Astrocyte (in vitro differentiated cells and primary cell): ENCODE measurements around the gene ASCC3. TPM values are rescaled to one million over a fixed set of nuclear protein-coding genes. Genes with fewer than 3 reads are reported as not detected.
A peak's percentile ranks its signal among the peaks of the same experiment; 100 is the strongest.
"Not testable (repeated sequence)": the region's sequence is repeated elsewhere in the genome, so short reads cannot be mapped to it uniquely, and the experiment has no call there.

Experiments
- DNase-seq: peaks from one replicate; pipeline ENCODE4 v3.0.0-alpha.2; 2010; ENCODE audit warnings: low read depth
- FAIRE-seq: peaks from 2 replicates; lab custom pipeline; 2011; peaks lifted over from hg19 to GRCh38; lab: Jason Lieb, UNC
- H2AFZ ChIP-seq: 2 replicates; pipeline ENCODE4 v1.6.0; 2012; ENCODE audit warnings: low read depth, low read length, inconsistent platforms
- H3K27ac ChIP-seq: 2 replicates; pipeline ENCODE4 v1.5.1; 2011; ENCODE audit warnings: low read depth, low read length, inconsistent platforms
- H3K27me3 ChIP-seq: 2 replicates; pipeline ENCODE4 v1.6.0; 2011; ENCODE audit warnings: low read length, inconsistent platforms; ENCODE audit not compliant: insufficient read depth
- H3K36me3 ChIP-seq: 2 replicates; pipeline ENCODE4 v1.5.1; 2011; ENCODE audit warnings: low read length, inconsistent platforms; ENCODE audit not compliant: insufficient read depth
- H3K4me1 ChIP-seq: 2 replicates; pipeline ENCODE4 v1.5.1; 2011; ENCODE audit warnings: low read length, inconsistent platforms; ENCODE audit not compliant: insufficient read depth
- H3K4me2 ChIP-seq: 2 replicates; pipeline ENCODE4 v1.6.0; 2012; ENCODE audit warnings: low read length, inconsistent platforms
- H3K4me3 ChIP-seq: 2 replicates; pipeline ENCODE4 v1.5.1; 2011; ENCODE audit warnings: low read depth, mild to moderate bottlenecking, low read length, inconsistent platforms; ENCODE audit not compliant: insufficient read depth
- H3K79me2 ChIP-seq: 2 replicates; pipeline ENCODE4 v1.6.0; 2012; ENCODE audit warnings: mild to moderate bottlenecking, low read length, inconsistent platforms; ENCODE audit not compliant: insufficient read depth
- H3K9ac ChIP-seq: 2 replicates; pipeline ENCODE4 v1.6.0; 2012; ENCODE audit warnings: mild to moderate bottlenecking, low read length, inconsistent platforms
- H3K9me3 ChIP-seq: 2 replicates; pipeline ENCODE4 v1.5.1; 2012; ENCODE audit warnings: low read depth, mild to moderate bottlenecking, low read length, inconsistent platforms; ENCODE audit not compliant: insufficient read depth
- H4K20me1 ChIP-seq: 2 replicates; pipeline ENCODE4 v1.6.0; 2012; ENCODE audit warnings: low read length, inconsistent platforms; ENCODE audit not compliant: insufficient read depth
- H3K27ac Mint-ChIP-seq: one replicate; pipeline ENCODE4 v1.8.0; 2021; ENCODE audit warnings: mild to moderate bottlenecking, mixed read lengths; ENCODE audit not compliant: unreplicated experiment
- H3K27me3 Mint-ChIP-seq: one replicate; pipeline ENCODE4 v1.8.0; 2021; ENCODE audit warnings: low read depth, mixed read lengths; ENCODE audit not compliant: unreplicated experiment
- H3K36me3 Mint-ChIP-seq: one replicate; pipeline ENCODE4 v1.8.0; 2021; ENCODE audit warnings: low read depth, mixed read lengths; ENCODE audit not compliant: unreplicated experiment
- H3K4me1 Mint-ChIP-seq: one replicate; pipeline ENCODE4 v1.8.0; 2021; ENCODE audit warnings: low read depth, mixed read lengths; ENCODE audit not compliant: unreplicated experiment
- H3K4me3 Mint-ChIP-seq: one replicate; pipeline ENCODE4 v1.8.0; 2021; ENCODE audit warnings: mild to moderate bottlenecking, moderate library complexity, mixed read lengths; ENCODE audit not compliant: unreplicated experiment
- H3K9me3 Mint-ChIP-seq: one replicate; pipeline ENCODE4 v1.8.0; 2021; ENCODE audit warnings: mild to moderate bottlenecking, mixed read lengths; ENCODE audit not compliant: unreplicated experiment
- EZH2 ChIP-seq: IDR thresholded peaks from 2 replicates; pipeline ENCODE4 v1.6.1; 2012; ENCODE audit warnings: mild to moderate bottlenecking, low read length, inconsistent platforms; ENCODE audit not compliant: insufficient read depth
- total RNA-seq: library from RNA; stranded (reverse); gene quantifications from 2 replicates; pipeline ENCODE4 v1.2.1, GENCODE V29; 2021
- TF ChIP-seq, protein P1 (sequence below): IDR thresholded peaks from 2 replicates; pipeline ENCODE4 v1.5.1; 2011; ENCODE audit warnings: low read depth, mild to moderate bottlenecking, inconsistent platforms, low read length, moderate library complexity; ENCODE audit not compliant: insufficient read depth

ASCC3 gene
- total RNA-seq, 1 donor from 2014 or later, result 138 TPM

DNA sequence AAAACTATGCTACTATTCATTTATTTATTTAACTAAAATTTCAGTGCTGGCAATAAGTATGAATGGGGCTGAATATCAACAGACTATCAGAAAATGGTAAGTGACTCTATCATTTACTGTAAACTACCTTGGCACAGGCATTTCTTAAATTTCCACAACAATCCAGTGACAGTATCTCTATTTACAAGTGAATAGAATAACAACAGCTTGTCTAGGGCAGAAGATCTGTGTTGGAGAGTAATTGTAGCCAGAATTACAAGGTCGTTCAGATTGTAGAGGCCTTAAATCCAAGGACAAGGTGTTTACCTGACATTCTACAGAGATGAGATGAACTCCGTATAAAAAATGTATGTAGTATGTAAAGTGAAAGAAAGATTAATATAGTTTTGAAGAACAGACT is 222.6 kb downstream of the ASCC3 start:
- Mint-ChIP-seq H3K27me3 (no peaks in the 10 kb centered on the region), H3K9me3 (no peaks in the 10 kb centered on the region), H3K4me3 (no peak overlapping the region), H3K27ac (no peak overlapping the region), H3K4me1 (peaks cover 14% of the 10 kb centered on the region), H3K36me3 (peaks cover 2% of the 10 kb centered on the region)
- Histone ChIP-seq H3K4me2 (no peak overlapping the region), H3K79me2 (no peaks in the 10 kb centered on the region), H2AFZ (no peak overlapping the region), H3K27ac (no peak overlapping the region), H3K9ac (no peak overlapping the region), H3K9me3 (no peaks in the 10 kb centered on the region), H3K27me3 (no peaks in the 10 kb centered on the region), H3K4me3 (no peak overlapping the region), H3K36me3 (no peaks in the 10 kb centered on the region), H4K20me1 (no peaks in the 10 kb centered on the region), H3K4me1 (peaks cover 8% of the 10 kb centered on the region)
- FAIRE-seq, result no peak
- no peak for TF ChIP-seq EZH2
- TF ChIP-seq, protein P1, sequence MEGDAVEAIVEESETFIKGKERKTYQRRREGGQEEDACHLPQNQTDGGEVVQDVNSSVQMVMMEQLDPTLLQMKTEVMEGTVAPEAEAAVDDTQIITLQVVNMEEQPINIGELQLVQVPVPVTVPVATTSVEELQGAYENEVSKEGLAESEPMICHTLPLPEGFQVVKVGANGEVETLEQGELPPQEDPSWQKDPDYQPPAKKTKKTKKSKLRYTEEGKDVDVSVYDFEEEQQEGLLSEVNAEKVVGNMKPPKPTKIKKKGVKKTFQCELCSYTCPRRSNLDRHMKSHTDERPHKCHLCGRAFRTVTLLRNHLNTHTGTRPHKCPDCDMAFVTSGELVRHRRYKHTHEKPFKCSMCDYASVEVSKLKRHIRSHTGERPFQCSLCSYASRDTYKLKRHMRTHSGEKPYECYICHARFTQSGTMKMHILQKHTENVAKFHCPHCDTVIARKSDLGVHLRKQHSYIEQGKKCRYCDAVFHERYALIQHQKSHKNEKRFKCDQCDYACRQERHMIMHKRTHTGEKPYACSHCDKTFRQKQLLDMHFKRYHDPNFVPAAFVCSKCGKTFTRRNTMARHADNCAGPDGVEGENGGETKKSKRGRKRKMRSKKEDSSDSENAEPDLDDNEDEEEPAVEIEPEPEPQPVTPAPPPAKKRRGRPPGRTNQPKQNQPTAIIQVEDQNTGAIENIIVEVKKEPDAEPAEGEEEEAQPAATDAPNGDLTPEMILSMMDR, result no peak
- DNase-seq, result no peak

- FAIRE-seq, result no peak
- TF ChIP-seq, protein P1, result peak; percentile 38
- TF ChIP-seq EZH2, result no peak
- H3K9me3 ChIP-seq, result no peaks in the 10 kb centered on the region
These were observed 223.3 kb downstream of the ASCC3 start for GRCh38 chr6:100657678-100658330.

GRCh38 chr6:100641147-100641546 is 240.0 kb downstream of the ASCC3 start:
- not testable (repeated sequence) for H3K27me3 ChIP-seq, DNase-seq, FAIRE-seq, H3K27me3 Mint-ChIP-seq, H3K4me1 Mint-ChIP-seq, H3K9me3 Mint-ChIP-seq, H3K4me3 Mint-ChIP-seq, H3K27ac ChIP-seq, H3K4me2 ChIP-seq, H4K20me1 ChIP-seq, H3K4me1 ChIP-seq, H3K79me2 ChIP-seq, H2AFZ ChIP-seq, H3K4me3 ChIP-seq, H3K9me3 ChIP-seq, H3K9ac ChIP-seq, H3K27ac Mint-ChIP-seq
- peaks cover 32% of the 10 kb centered on the region for H3K36me3 ChIP-seq
- H3K36me3 Mint-ChIP-seq, result peaks cover 19% of the 10 kb centered on the region

More at GRCh38 chr6:100657678-100658330, 223.3 kb downstream of the ASCC3 start:
- H3K79me2 ChIP-seq, result no peaks in the 10 kb centered on the region
- no peak overlapping the region for H3K9ac ChIP-seq
- no peak for DNase-seq
- Mint-ChIP-seq H3K4me1 (peaks cover 8% of the 10 kb centered on the region), H3K36me3 (peaks cover 2% of the 10 kb centered on the region), H3K27ac (no peak overlapping the region), H3K27me3 (no peaks in the 10 kb centered on the region), H3K4me3 (no peak overlapping the region), H3K9me3 (no peaks in the 10 kb centered on the region)
- no peaks in the 10 kb centered on the region for H4K20me1 ChIP-seq
- H3K4me1 ChIP-seq, result peaks cover under 1% of the 10 kb centered on the region
- no peak overlapping the region for H3K4me2 ChIP-seq
- no peaks in the 10 kb centered on the region for H3K36me3 ChIP-seq
- no peak overlapping the region for H3K4me3 ChIP-seq
- no peaks in the 10 kb centered on the region for H3K27me3 ChIP-seq
- no peak overlapping the region for H2AFZ ChIP-seq
- H3K27ac ChIP-seq, result no peak overlapping the region
